Stimulated activated CD4-positive, alpha-beta T cell treated with anti-CD3 and anti-CD28 coated beads, Interleukin-2, amount 100 ng/mL, for 48 hours (primary cell): Measurements from ENCODE around the gene GLP2R.
A peak's percentile ranks its signal among the peaks of the same experiment; 100 is the strongest.

Source experiments
- DNase-seq, 2 donors: peaks; one replicate each; pipeline ENCODE4 v3.0.0-alpha.2; 2020

Gene GLP2R

DNA sequence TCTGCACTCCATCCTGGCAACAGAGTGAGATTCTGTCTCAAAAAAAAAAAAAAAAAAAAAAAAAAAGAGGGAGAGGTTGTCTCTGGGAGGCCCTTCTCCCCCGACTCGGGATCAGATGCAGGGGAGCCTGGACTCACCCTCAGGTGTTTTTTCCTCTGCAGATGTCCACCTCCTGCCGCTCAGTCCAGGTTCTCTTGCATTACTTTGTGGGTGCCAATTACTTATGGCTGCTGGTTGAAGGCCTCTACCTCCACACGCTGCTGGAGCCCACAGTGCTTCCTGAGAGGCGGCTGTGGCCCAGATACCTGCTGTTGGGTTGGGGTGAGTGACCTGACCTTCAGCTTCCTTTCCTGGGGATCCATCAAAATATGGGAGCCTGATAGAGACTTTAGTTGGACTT lies 34.1 kb downstream of the GLP2R start:
- DNase-seq = no peak

DNA sequence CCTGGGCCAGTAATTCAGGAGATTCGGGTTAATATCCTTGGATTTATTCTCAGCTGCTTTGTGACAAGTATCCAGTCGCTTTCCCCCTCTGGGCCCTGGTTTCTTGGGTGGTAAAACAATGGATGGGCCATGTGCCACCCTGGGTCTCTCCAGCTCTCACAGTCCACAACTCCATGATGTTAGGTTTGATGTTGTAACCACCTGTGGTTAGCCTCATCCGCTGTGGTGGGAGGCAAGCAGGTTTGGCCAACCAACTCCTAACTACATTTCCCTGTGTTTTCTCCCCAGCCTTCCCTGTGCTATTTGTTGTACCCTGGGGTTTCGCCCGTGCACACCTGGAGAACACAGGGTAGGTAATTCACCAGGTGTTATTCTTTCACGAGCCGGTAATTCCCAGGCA lies 35.1 kb downstream of the GLP2R start:
- no peak for DNase-seq

DNA sequence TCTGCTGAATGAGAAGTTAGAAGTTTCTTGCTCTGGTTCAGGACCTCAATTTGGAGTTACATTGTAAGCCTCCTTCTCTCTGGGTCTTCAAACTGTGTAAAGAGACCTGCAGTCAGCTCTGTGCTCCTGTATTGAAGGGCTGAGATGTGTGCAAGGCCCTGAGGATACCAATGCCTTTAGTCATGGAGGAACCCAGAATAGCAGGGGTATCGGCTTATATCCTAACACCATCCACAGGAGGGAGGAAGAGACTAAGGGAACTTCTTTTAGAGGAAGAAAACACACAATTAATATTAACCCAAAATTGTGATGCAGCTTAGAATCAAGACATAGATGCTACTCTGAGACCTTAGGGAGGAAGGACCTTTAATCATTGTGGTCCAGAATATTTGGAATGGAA lies 36.5 kb downstream of the GLP2R start:
- no peak for DNase-seq

DNA sequence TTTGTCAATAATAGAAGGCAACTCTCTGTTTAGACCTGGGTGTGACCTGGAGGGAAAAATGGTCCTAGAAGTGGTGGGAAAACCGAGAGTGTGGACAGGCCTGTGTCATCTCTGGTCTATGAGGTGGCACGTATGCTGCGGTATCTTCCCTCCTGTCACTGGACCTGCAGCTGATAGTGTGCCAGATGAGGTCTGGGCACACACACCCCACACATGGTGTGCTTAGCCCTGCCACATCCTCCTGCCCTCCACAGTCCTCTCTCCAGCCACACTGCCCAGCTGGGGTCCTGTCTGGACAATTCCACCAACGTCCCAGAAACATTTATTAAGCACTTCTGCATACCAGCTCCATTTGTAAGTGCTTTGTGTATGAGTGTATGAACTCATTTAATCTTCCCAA lies 37.2 kb downstream of the GLP2R start:
- DNase-seq = no peak

DNA sequence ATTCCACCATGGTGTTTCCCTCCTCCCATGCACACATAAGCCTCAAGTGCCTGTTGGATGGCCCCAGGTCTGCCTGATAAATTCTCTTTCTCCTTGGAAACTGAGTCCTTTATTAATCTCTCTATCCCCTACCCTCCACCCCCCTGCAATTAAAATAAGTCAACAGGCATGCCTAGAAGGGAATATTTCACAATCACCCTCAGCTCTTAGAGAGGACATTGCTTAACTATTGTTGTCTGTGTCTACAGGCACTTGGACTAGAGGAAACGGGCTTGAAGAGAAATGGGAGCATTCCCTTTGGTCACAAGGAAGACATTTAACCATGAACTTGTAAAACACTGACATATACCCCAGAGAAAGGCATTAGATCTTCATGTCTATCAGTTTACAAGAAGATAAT lies 39.9 kb downstream of the GLP2R start:
- DNase-seq = no peak

DNA sequence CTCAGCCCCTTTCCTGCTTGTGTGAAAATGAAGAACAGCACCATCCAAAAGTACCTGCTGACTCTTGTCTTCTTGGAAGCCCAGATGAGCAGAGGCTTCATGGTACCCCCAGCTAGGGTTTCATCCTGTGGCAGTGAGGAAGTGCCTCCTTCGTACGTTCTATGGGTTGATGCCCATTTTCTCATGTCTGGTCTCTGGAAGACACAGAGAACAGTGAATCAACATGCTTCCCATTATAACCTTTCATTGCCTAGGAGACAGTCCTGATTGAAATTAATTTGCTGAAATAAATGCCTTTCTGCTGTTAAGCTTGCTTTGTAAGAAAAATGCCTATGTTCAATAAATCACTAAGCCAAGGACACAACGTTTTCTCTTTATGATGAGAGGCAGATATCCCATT lies 42.8 kb downstream of the GLP2R start:
- no peak for DNase-seq

DNA sequence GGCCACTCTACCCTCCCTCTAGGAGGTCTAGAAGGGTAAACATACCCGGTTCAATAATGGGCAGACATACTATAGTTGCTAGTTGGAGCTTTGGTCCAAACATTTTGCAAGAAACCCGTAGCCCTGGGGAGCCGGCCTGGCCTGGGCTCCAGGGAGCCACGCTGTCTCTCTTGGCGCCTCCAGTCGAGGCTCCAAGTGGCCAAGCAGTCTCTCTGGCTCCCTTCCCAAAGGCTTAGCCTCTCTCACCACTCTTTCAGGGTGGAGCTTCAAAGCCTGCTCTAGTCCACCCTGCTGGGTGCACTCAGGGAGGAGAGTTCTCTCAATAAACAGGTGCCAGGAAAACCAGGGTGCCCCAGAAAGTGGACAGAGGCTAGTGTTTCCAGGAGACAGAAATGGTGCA lies 47.1 kb downstream of the GLP2R start:
- DNase-seq = no peak

DNA sequence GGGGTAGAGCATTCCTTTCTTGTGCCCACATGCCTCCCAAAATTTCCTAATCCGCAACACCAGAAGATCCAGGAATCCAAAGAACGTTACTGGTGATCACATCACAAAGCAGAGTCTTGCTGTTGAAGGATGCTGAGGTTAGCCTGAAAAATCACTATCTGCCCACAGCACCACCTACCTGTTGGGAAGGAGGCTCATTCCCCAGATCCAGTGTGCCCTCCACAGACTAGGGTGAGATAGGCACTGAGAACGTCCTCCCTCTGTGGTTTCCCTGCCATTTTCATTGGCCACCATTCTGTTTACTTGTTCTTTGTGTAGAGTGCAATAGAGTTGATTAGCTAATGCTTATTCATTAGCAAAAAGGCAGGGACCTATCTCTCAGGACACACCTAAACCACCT lies 49.0 kb downstream of the GLP2R start:
- DNase-seq = no peak

DNA sequence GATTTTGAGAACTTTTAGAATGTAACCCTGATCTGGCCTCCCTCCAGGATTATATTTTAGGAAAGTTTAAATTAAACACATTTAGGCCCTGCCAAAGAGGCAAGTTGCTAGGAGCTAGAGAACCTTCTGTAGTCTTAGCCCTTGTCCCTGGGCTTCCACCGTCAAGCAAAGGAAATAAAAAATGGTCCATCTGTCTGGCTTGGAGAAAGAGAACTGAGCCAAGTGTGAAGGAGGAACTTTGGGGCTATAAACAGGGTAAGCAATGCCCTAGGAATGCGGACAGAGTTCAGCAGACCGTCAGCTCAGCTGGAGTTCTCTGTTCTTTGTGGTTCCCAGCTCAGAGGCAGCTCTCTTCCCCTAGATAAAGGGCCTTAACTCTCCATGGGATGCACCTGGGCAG lies 49.7 kb downstream of the GLP2R start:
- DNase-seq = no peak

DNA sequence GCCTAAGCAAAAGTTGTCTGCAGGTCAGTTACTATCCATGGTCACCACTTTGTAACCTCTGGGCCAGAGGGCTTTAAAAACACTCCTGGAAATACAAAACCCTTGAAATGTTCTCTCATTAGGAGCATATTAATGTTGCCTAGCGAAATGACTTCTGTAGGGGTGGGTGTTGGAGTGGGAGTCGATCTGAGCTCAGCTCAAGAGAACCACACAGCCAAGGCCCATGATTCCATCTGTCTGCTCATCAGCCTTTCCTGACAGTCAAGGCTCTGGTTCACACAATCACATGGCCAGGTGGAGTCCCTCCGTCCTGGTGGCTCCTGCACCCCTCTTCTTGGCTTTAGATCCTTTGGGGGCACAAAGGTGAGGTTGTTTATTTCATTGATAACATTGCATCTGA lies 52.6 kb downstream of the GLP2R start:
- no peak for DNase-seq

DNA sequence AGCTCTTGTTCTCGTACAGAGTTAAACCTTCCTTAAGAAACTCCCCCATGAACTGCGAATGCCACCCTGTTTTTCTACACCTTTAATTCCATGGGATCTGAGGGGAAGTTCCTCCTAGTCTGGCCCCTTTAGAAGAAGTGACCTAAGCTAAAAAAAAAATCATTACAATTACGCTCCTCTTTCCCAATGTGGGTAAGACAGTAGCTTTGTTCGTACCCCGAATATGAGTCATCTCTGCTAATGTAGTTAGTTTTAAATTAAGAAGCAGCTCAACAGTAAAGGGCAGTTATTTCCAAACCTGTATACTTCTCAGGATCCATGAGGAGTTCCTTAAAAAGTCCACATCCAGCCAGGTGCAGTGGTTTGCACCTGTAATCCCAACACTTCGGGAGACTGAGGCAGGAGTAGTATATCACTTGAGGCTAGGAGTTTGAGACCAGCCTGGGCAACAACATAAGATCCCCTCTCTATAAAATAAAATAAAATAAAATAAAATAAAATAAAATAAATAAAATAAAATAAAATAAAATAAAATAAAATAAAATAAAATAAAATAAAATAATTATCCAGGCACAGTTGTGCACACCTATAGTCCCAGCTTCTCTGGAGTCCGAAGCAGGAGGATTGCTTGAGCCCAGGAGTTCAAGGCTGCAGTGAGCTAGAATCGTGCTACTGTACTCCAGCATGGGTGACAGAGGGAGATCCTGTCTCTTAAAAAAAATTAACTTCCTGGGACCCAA lies 53.2 kb downstream of the GLP2R start:
- no peak for DNase-seq

DNA sequence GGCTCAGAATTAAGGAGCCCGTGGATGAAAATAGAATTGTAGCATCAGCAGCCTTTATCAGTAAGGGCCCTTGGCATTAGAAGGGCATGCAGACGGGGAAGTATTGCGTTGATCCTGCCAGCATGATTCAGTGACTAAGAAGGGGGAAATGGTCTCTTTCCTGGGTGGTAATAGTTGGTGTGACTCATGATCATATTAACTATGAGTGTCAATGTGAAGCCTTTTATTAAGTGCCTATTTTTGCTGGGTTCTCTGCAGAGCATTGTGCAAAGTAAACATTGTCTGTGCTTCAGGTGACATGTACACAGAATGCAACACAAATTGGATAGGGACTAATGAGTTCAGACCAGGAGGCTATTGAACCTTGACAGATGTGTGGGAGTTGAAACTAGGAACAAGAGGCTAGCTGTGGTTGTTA lies 54.9 kb downstream of the GLP2R start:
- DNase-seq = no peak

DNA sequence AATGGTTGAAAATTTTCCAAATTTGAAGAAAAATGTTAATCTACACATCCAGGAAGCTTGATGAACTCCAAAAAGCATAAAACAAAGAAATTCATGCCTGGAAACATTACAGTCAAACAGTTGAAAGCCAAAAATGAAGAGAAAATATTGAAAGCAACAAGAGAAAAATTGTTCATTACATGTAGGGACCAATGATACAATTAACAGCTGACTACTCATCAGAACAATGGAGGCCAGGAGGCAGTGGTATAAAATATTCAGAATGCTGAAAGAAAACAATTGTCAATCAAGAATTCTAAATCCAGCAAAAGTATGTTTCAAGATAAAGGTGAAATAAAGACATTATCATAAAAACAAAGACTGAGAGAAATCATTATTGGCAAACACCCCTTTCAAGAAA lies 57.7 kb downstream of the GLP2R start:
- DNase-seq = no peak

DNA sequence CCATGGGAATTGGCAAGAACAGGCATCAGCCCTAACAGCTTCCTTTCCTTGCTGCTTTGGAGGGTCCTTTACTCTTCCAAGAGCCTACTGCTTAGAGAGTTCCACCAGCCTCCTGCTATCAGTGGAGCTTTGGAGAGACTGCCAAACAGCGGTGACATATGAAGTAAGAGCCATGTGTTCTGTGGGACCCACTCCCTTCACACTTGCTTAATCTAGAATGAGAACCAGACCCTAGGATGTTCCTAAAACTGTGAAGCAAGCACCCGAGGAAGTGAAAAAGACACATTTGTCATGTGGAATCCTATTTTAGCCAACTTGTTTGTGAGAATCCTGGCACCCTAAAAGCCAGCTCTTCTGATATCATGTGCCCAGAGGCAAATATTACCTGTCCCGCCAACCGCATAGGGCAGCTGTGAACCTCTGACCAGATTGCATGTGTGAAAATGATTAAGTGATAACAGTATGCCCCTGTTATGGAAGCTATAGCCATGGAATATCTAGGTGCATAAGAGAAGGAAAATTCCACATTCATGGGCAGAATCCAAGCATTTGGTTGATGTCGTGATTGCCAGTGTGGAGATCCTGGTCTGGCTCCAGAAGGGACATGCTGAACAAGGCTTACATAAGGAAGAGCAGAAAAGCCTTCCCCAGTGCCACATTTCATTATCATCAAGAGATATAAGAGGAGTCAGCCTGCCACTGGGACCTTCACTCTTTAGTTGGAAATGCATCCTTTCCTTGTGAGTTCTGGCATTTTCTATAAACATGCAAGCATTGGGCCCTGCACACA lies 60.6 kb downstream of the GLP2R start:
- DNase-seq = no peak

DNA sequence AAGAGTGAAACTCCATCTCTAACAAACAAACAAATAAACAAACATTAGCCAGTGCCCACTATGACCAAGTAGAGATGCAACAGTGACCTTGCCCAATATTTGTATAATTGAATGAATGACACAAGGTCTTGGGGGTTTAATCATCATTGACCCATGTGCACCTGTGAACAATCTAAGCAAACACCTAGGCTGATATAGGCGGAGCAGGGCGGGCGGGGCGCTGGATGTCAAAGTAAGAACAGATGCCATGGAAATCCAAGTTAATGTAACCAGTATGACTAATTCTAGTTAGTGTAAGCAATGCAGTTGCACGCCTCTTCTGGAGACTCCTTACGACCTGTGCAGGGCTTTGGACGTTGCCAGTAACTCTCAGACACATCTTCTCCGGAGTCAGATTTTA lies 61.8 kb downstream of the GLP2R start:
- DNase-seq = no peak

DNA sequence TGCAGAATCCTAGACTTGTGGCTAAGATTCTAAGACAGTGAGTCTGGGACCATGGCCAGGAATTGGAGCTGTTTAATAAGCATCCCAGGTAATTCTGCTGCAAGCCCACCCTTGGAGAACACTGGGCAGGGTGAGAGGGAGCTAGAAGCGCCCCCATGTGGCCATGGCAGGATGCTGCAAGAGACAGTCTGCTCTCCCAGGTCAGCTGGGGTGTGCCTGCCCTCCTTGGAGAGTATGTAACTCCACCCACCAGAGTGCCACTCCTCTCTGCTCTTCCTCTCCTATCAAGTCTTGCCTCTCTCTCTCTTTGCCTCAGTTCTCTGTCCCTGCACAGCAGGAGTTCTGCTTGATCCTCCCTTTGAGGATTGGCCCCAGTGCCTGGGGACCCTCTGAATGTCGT lies 64.4 kb downstream of the GLP2R start:
- peak in 1 of 2 donors; percentile 12 for DNase-seq

DNA sequence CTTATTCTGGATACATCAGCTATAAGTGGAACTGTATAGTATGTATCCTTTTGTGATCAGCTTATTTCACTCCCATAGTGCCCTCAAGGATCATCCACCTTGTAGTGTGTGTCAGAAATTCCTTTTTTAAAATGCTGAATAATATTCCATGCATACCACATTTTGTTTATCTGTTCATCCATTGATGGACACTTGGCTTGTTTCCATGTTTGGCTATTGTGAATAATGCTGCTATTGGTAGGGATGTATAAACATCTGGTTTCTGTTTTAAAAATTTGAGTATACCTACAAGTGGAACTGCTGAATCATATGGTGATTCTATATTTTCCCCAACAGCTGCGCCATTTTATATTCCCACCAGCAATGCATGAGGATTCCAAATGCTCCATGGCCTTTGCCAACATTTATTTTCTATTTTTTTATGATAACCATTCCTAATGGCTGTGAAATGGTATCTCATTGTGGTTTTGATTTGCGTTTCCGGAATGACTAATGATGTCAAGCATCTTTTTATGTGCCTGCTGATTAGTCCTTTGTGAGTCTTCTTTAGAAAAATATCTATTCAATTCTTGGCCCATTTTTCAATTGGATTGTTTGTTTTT lies 67.8 kb downstream of the GLP2R start:
- DNase-seq = no peak

DNA sequence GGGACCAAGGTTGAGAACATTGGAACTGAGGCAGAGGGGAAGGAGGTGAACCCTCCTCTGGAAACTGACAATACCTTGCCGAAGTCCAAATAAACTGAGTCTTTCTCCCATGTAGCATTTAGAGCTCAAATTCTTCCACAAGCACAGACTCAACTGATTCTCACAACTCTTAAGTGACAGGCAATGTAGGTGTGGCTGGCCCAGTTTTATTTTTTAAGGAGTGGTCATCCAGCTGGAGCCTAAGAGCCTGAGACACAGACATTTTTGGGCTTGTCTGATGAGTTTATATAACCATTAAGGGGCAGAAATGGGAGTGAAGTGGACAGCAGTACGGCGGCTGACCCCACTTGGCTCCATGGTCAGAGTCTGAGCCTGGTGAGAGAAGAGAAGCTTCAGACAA lies 68.5 kb downstream of the GLP2R start:
- no peak for DNase-seq

DNA sequence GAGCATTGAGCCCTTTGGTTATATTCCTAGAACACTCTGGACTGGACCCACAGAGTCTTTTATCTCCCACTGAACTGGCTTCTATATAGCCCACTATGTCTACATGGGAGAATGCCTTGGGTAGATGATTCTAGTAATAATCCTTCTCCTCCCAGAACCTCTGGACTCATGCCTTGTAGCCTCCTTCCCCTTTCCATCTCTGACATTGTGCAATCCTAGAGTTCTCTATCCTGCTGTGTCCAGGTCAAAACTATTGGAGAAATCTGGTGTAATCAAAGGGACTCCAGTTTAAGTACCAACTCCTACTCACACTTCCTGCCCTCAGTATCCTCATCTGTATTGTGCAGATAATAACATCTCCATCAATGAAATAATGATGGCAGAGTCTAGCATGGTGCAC lies 70.2 kb downstream of the GLP2R start:
- no peak for DNase-seq

DNA sequence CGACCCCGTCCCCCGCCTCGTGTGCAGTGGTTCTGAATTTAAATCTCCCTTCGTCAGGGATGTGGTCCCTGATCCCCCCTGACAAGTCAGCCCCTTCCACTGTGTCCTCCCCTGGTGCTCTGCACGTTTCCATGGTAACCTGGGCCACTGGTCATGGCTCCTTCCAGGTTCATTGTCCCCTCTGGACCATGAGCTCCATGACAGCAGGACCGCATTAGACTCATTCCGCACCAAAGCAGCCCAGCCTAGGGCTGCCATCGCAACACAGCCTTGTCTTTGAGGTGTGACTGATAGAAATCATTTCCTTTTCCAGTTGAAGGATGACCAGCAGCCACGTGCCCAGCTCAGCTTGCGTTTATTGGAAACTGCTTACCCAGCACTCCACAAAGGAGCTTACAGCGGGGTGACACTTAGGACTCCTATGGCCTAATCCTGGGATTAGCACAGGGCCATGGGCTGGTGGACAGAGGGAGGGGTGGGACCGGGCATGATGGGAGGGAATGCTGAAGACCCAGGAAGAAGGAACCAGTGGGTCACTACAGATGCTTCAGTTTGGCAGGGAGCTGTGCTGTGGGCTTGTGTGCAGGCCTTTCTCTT lies 71.7 kb downstream of the GLP2R start:
- DNase-seq = no peak

DNA sequence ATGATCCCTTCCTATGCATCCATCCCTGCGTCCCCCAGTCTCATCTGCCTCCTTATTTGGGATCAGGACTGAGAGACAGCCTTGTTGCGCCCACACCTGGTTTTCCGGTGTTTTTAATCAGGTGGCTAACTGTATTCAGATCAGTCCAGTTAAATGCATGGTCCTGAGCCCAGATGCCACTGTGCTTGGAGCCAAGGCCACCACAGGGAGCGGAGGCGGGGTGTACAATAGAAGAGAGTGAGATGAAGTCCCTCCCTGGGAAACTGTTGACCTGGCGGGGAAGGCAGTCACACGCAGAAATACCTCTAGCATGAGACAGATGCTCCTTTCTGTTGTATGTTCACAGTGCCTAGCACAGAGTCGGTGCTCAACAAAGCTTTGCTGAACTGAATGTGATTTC lies 73.1 kb downstream of the GLP2R start:
- no peak for DNase-seq

DNA sequence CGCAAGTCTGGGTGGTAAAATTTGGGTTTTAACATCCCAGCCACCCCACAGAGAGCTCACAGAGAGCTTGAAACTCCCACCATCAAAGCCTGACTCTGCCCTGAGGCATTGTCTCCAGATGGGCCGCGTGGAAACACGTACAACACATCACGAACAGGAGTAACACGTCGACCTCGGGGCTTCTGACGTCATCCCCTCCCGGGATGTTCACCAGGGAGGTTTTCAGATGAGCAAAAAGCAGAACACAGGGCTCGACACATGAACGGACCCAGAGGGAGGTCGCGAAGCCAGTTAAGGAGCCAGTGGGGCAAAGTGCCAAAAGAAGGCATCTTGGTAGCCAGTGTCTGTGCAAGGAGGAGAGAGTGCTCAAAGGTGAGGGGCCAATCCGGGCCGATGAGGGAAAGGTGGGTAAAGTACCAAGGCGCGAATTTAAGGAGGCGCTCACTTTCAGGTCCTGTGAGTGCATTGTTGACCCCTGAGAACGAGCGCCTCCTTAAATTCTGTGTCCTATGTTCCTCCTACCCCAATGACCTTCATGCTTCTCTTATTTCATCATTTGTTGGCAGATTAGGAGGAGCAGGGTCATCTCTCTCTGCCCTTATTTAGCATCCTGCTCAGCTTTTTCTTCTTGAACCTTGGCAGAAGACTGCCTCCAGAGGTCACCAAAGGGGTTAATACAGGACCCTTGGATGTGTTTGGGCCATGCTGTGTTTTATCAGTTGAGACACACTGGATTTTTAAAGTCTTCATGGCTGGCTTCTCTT lies 73.7 kb downstream of the GLP2R start:
- DNase-seq = no peak

DNA sequence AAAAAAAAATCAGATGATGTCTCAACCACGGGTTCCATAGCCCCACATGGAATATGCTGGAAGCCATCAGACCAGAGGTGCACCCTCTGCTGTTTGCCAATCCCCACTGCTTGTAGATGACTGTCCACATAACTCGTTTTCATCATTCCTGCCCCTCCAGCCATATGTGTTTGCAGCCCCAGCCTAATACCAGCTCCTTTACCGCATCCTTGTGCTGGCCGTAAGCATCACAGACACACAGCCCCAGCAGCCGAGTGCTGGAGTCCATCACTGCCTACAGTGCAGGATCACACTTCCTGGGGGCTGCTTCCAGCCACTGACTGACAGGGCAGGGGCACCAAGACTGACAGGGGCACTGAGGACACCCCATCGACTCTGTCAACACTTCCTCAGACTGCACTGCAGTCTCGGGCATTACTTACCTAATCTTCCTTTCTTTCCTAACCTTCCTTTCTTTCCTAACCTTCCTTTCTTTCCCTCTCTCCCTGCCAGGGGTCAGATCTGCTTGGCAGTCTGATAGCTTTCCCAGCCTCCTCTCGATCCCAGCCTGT lies 74.4 kb downstream of the GLP2R start:
- DNase-seq = no peak
